Measurements from ENCODE around the gene AURKAIP1.

Gene AURKAIP1

DNA sequence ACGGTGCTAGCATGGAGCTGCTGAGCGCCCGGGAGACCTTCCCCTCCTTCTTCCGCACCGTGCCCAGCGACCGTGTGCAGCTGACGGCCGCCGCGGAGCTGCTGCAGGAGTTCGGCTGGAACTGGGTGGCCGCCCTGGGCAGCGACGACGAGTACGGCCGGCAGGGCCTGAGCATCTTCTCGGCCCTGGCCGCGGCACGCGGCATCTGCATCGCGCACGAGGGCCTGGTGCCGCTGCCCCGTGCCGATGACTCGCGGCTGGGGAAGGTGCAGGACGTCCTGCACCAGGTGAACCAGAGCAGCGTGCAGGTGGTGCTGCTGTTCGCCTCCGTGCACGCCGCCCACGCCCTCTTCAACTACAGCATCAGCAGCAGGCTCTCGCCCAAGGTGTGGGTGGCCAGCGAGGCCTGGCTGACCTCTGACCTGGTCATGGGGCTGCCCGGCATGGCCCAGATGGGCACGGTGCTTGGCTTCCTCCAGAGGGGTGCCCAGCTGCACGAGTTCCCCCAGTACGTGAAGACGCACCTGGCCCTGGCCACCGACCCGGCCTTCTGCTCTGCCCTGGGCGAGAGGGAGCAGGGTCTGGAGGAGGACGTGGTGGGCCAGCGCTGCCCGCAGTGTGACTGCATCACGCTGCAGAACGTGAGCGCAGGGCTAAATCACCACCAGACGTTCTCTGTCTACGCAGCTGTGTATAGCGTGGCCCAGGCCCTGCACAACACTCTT is 42.8 kb downstream of the AURKAIP1 start:
- no peak for DNase-seq (ENCODE audit: low spot score)

DNA sequence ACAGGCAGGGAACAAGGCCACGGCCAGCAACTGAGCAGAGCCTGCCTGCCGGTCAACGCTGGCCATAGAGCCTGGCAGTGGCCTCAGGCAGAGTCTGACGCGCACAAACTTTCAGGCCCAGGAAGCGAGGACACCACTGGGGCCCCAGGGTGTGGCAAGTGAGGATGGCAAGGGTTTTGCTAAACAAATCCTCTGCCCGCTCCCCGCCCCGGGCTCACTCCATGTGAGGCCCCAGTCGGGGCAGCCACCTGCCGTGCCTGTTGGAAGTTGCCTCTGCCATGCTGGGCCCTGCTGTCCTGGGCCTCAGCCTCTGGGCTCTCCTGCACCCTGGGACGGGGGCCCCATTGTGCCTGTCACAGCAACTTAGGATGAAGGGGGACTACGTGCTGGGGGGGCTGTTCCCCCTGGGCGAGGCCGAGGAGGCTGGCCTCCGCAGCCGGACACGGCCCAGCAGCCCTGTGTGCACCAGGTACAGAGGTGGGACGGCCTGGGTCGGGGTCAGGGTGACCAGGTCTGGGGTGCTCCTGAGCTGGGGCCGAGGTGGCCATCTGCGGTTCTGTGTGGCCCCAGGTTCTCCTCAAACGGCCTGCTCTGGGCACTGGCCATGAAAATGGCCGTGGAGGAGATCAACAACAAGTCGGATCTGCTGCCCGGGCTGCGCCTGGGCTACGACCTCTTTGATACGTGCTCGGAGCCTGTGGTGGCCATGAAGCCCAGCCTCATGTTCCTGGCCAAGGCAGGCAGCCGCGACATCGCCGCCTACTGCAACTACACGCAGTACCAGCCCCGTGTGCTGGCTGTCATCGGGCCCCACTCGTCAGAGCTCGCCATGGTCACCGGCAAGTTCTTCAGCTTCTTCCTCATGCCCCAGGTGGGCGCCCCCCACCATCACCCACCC is 43.7 kb downstream of the AURKAIP1 start, which contains the start of gene TAS1R3:
TAS1R3 (plus strand) TSS at position 213 of the 898 bp plus-strand sequence; CDS start at position 279, 66 bp downstream.
- DNase-seq (ENCODE audit: low spot score): no peak

DNA sequence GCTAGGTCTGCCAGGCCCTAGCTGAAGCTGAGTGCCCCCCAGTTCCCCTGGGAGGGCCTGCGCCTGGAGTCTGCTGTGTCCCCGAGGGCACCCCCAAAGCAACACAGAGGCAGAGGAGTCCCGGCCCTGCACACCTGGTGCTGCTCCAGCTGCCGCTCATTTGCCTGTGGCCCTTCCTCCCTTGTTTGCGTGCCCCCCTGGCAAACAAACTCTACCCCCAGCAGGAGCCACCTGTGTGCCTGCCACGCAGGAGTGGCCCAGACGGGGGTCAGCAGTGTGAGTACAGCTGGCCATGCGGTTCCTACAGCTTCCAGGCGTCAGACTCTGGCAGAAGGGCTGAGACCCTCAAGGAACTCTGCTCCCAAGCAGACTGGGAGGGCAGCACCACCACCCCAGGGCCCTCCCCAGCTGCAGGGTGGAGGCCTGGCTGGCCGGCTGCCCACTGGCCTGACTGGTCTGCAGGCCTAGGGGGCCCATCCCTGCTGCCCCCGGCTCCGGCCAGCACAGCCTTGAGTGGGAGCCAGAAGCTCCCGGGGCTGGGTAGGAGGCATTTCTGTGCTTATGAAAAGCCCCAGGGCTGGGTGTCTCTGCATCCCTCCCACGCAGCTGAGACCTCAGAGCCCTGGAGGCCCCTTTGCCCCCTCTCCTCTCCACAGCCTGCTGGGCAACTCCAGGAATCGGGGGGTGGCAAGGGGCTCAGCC is 44.5 kb downstream of the AURKAIP1 start:
- DNase-seq (ENCODE audit: low spot score): no peak

DNA sequence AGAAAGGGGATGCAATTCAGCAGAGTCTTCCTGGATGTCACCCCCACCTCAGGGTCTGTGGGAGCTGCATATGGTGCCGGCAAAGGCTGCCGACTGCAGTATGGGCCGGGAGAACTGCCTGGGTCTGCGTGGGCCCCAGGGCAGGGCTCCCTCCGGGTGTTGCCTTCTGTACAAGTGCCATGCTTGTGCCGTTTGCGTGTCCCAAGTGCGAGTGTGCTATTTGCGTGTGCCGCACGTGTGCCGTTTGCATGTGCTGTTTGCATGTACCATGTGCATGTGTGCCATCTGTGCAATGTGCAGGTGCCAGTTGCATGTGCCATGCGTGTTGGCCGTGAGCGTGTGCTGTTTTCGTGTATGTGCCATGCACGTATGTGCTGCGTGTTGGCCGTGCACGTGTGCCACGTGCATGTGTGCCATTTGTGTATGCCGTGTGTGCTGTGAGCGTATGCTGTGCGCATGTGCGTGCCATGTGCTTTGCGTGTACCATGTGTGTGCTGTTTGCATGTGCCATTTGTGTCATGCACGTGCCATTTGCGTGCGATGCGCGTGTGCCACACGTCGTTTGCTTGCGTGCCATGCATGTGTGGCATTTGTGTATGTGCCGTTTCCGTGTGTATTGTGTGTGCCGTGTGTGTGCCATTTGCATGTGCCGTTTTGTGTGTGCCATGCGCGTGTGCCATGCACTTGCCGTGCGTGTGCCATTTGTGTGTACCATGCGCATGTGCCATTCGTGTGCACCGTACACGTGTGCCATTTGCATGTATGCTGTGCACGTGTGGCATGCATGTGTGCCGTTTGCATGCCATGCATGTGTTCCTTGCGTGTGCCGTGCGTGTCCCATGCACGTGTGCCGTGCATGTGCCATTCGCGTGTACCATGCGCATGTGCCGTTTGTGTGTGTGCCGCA is 45.5 kb downstream of the AURKAIP1 start:
- no peak for DNase-seq (ENCODE audit: low spot score)

DNA sequence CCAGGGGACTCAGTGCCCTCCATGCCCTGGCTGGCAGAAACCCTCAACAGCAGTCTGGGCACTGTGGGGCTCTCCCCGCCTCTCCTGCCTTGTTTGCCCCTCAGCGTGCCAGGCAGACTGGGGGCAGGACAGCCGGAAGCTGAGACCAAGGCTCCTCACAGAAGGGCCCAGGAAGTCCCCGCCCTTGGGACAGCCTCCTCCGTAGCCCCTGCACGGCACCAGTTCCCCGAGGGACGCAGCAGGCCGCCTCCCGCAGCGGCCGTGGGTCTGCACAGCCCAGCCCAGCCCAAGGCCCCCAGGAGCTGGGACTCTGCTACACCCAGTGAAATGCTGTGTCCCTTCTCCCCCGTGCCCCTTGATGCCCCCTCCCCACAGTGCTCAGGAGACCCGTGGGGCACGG is 46.8 kb downstream of the AURKAIP1 start:
- no peak for DNase-seq (ENCODE audit: low spot score)

DNA sequence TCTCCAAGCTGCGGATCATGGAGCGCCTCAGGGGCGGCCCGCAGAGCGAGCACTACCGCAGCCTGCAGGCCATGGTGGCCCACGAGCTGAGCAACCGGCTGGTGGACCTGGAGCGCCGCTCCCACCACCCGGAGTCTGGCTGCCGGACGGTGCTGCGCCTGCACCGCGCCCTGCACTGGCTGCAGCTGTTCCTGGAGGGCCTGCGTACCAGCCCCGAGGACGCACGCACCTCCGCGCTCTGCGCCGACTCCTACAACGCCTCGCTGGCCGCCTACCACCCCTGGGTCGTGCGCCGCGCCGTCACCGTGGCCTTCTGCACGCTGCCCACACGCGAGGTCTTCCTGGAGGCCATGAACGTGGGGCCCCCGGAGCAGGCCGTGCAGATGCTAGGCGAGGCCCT is 47.7 kb downstream of the AURKAIP1 start:
- DNase-seq (ENCODE audit: low spot score): no peak

DNA sequence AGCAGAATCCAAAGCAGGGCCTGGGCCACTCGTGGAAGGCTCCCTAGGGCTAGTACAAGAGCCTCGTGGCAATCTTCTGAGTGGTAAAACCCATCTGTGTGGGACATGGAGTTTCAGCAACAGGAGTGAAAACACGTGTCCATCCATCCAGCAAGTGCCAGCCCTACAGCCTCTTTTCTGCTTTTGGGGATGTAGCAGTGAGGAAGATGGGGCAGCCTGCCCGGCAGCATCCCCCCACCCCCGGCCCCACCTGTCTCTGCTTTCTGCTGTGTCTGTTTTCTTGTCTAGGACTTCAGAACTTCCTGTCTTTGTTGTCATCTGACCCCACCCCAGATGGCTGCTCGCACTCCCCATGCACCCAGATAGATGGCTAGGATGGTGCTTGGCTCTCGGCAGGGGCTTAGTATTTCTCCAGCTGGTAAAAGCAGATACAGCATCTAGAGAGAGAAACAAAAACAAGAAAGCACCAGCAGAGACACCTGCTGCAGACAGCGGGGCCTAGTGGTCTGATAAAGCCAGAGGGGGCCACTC is 48.9 kb downstream of the AURKAIP1 start:
- DNase-seq (ENCODE audit: low spot score): no peak

DNA sequence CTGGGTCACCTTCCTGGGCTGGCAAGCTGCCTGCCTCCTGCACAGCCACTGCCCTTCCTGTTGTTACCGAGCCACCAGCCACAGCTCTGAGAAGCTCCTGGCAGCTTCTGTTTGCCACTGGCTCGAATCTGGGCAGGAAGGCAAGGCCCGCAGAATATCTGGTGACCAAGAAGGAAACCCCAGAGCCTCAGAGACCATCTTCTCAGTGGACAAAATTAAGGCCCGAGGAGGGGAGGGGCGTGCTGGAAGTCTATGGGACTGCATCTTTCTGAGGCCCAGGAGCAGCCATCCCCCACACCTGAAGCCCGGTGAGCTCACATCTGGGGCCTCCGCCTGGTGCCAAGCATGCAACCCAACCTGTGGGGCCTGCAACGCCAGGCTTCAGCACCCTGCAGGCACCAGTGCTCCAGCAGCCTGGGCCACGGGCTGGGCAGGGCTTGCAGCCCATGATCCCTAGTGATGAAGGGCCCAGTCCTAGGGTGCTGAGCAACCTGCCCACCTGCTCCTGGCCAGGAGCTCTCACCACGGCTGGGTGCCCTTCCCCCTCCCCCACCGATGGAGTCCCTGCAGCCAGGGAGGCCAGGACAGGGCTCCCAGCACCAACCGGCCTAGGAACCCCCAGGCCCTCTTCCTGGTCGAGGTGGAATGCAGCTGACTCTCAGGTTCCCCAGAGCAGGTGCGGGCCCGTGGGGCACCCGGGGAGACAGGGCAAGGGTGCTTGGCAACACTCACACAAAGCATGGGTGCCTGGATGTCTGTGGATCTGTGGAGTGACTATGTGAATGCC is 49.5 kb downstream of the AURKAIP1 start:
- DNase-seq (ENCODE audit: low spot score): no peak

DNA sequence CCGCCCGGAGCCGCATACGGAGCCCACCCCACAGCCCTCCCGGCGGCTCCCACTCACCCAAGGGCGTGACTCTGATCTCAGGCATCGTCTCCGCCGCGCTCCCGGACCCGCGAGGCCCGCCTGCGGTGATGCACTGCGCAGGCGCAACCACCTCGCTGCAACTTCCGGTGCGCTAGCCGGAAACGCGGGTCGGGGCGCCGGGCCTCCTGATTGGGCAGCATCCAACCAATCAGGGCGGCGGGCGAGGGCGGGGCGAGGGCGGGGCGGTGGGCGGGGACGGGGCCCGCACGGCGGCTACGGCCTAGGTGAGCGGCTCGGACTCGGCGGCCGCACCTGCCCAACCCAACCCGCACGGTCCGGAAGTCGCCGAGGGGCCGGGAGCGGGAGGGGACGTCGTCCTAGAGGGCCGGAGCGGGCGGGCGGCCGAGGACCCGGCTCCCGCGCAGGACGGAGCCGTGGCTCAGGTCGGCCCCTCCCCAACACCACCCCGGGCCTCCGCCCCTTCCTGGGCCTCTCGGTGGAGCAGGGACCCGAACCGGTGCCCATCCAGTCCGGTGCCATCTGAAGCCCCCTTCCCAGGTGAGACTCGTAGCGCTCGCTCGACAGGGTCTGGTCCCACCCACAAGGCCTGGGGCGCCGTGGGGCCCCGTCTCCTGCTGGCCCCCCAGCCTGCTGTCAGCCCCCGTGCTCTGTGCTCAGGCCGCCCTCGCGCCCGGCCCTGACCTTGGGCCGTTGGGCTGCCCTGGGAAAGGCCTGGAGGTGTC is 50.3 kb downstream of the AURKAIP1 start, which contains the start of the genes CPTP and INTS11:
CPTP (plus strand) TSS at position 279 of the 764 bp plus-strand sequence. CDS start 2,109 bp downstream, outside the sequence.
INTS11 (minus strand) TSS at position 137 of the 764 bp plus-strand sequence; CDS start at position 85, 52 bp downstream.
- peak; percentile 99 for DNase-seq (ENCODE audit: low spot score)

DNA sequence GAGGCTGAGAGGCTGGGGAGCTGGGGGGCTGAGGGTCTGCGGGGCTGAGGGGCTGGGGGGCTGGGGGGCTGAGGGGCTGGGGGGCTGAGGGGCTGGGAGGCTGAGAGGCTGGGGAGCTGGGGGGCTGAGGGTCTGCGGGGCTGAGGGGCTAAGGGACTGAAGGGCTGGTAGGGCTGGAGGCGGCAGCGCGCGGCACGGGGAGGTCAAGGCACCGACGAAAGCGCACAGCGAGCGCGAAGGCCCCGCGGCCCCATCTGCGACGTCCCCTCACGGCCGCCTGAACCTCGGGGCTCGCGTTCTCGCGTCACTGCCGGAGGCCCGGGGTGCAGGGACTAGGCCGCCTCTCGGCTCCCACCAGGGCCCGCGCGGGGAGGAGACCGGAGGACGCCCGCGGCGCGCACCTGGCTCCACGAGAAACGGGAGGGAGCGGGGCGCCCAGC is 50.9 kb downstream of the AURKAIP1 start:
- no peak for DNase-seq (ENCODE audit: low spot score)
